A549 (cell line): ENCODE results near the gene ZC3H12C. TPM values are rescaled to one million over a fixed set of nuclear protein-coding genes. Genes with fewer than 3 reads are reported as not detected.

Experiments
- ATAC-seq, 2 experiments: fragments of 200-7000 bp in 1 of 2; fragments of >200 bp in 1 of 2; cut with Nextera tagmentation in 1 of 2; cut with Tn5 transposase in 1 of 2; 3 replicates each; pipeline versions ENCODE4 v1.8.0 to v1.9.1; 2018 to 2020; ENCODE audit warnings: mild to moderate bottlenecking in 1 of 2, moderate library complexity in 1 of 2
- CTCF ChIA-PET: fragments of 300-600 bp; sonication (Branson Sonifier 250); formaldehyde crosslinking; extraction: SDS; loops from one replicate; lab custom pipeline; 2021; ENCODE audit warnings: antibody characterized with exemption, inconsistent platforms; lab: Yijun Ruan, JAX
- POLR2A ChIA-PET: fragments of 350-600 bp; formaldehyde crosslinking; extraction: SDS; loops from one replicate; lab custom pipeline; 2021; ENCODE audit warnings: antibody characterized with exemption, inconsistent platforms; lab: Yijun Ruan, JAX
- DNase-seq, 2 experiments: peaks; one replicate each; pipeline versions ENCODE4 v3.0.0 to v3.0.0-alpha.2; 2011 to 2016; ENCODE audit warnings: low read depth in 1 of 2, low spot score in 1 of 2
- FAIRE-seq: peaks from 2 replicates; lab custom pipeline; 2011; peaks lifted over from hg19 to GRCh38; lab: Jason Lieb, UNC
- H3K27ac ChIP-seq, 2 experiments: fragments of >200 bp; sonication (Bioruptor Twin); formaldehyde crosslinking; 3 replicates each; pipeline ENCODE4 v1.5.1; 2016 to 2017
- H3K4me1 ChIP-seq: fragments of >200 bp; sonication (Bioruptor Twin); formaldehyde crosslinking; 3 replicates; pipeline ENCODE4 v1.6.1; 2016
- H3K4me2 ChIP-seq: fragments of >200 bp; sonication (Bioruptor Twin); formaldehyde crosslinking; 3 replicates; pipeline ENCODE4 v1.6.1; 2016
- H3K4me3 ChIP-seq: fragments of >200 bp; sonication (Bioruptor Twin); formaldehyde crosslinking; 3 replicates; pipeline ENCODE4 v1.5.1; 2016
- H3K9me3 ChIP-seq: fragments of >200 bp; sonication (Bioruptor Twin); formaldehyde crosslinking; 3 replicates; pipeline ENCODE4 v1.6.1; 2016
- CBX8 ChIP-seq: fragments of 200-600 bp; sonication (generic); IDR thresholded peaks from 2 replicates; pipeline ENCODE4 v1.6.1; 2016
- ELK1 ChIP-seq: fragments of 150-350 bp; IDR thresholded peaks from 2 replicates; pipeline ENCODE4 v1.6.1; 2014; ENCODE audit warnings: low read depth, mild to moderate bottlenecking, low read length
- EP300 ChIP-seq, 2 experiments: fragments of >200 bp; sonication (Bioruptor Twin); formaldehyde crosslinking; IDR thresholded peaks; 2 replicates in 1 of 2; 3 replicates in 1 of 2; pipeline ENCODE4 v1.6.1; 2016 to 2017
- FOSB ChIP-seq: fragments of 250-450 bp; sonication (Bioruptor Pico); IDR thresholded peaks from 2 replicates; pipeline ENCODE4 v1.5.0; 2020; ENCODE audit warnings: mild to moderate bottlenecking, moderate library complexity
- GATA3 ChIP-seq: IDR thresholded peaks from 2 replicates; pipeline ENCODE4 v1.6.1; 2012; ENCODE audit warnings: borderline replicate concordance
- HES2 ChIP-seq: fragments of >200 bp; sonication (Bioruptor Twin); formaldehyde crosslinking; IDR thresholded peaks from 2 replicates; pipeline ENCODE4 v1.6.1; 2016
- KDM1A ChIP-seq: fragments of 200-600 bp; sonication (generic); IDR thresholded peaks from 2 replicates; pipeline ENCODE4 v1.6.1; 2016; ENCODE audit warnings: low read depth, mild to moderate bottlenecking
- MAFK ChIP-seq: fragments of 450-650 bp; IDR thresholded peaks from 2 replicates; pipeline ENCODE4 v1.6.1; 2014; ENCODE audit not compliant: partially characterized antibody
- MAX ChIP-seq: IDR thresholded peaks from 2 replicates; pipeline ENCODE4 v1.6.1; 2012
- NPAS2 ChIP-seq: fragments of 250-450 bp; sonication (Bioruptor Pico); IDR thresholded peaks from 2 replicates; pipeline ENCODE4 v1.8.0; 2022; ENCODE audit warnings: mild to moderate bottlenecking, moderate library complexity, borderline replicate concordance
- POLR2A ChIP-seq: IDR thresholded peaks from 2 replicates; pipeline ENCODE4 v1.6.1; 2012; ENCODE audit warnings: mild to moderate bottlenecking, low read length
- POLR2AphosphoS2 ChIP-seq: conservative IDR thresholded peaks from 2 replicates; pipeline ENCODE4 v1.6.1; 2012; ENCODE audit warnings: low read length, improper control_type of control experiment, inconsistent platforms
- RAD21 ChIP-seq, 2 experiments: fragments of >200 bp in 1 of 2; sonication (Bioruptor Twin) in 1 of 2; formaldehyde crosslinking in 1 of 2; IDR thresholded peaks in 1 of 2; conservative IDR thresholded peaks in 1 of 2; 2 replicates in 1 of 2; 3 replicates in 1 of 2; pipeline ENCODE4 v1.6.1; 2012 to 2018; ENCODE audit warnings: inconsistent platforms in 1 of 2
- RCOR1 ChIP-seq: fragments of 150-350 bp; IDR thresholded peaks from 2 replicates; pipeline ENCODE4 v1.6.1; 2014; ENCODE audit warnings: antibody characterized with exemption, low read length, low read depth
- RNF2 ChIP-seq: fragments of 200-600 bp; sonication (generic); IDR thresholded peaks from 2 replicates; pipeline ENCODE4 v1.6.1; 2016; ENCODE audit warnings: low read depth, mild to moderate bottlenecking, antibody characterized with exemption, moderate library complexity, borderline replicate concordance
- SREBF2 ChIP-seq: fragments of 450-650 bp; IDR thresholded peaks from 2 replicates; pipeline ENCODE4 v1.6.1; 2014; ENCODE audit warnings: mild to moderate bottlenecking, moderate library complexity
- TFCP2L1 ChIP-seq: fragments of 250-450 bp; sonication (Bioruptor Pico); IDR thresholded peaks from 2 replicates; pipeline ENCODE4 v1.5.0; 2021; ENCODE audit warnings: mild to moderate bottlenecking
- ZNF302 ChIP-seq: fragments of 250-450 bp; sonication (Bioruptor Pico); IDR thresholded peaks from 2 replicates; pipeline ENCODE4 v1.9.0; 2021; ENCODE audit warnings: inconsistent platforms, mild to moderate bottlenecking, moderate library complexity
- ZSCAN20 ChIP-seq: fragments of 250-450 bp; sonication (Bioruptor Pico); IDR thresholded peaks from 2 replicates; pipeline ENCODE4 v1.8.0; 2022; ENCODE audit warnings: mild to moderate bottlenecking, moderate library complexity
- WGBS: methylation state at CpG from one replicate; pipeline ENCODE4 v1.1.6; 2017; ENCODE audit errors: missing lambda C conversion rate; 5-methylcytosine and 5-hydroxymethylcytosine counted together
- polyA plus RNA-seq, 4 experiments: library from polyadenylated mRNA; depleted of rRNA in 3 of 4; stranded (reverse); fragments of >200 nt; fragmentation: RNase III in 1 of 4; extraction: RNeasy Plus Mini Kit Qiagen cat#74134 plus additional on column Dnase treatment in 1 of 4; gene quantifications; 2 replicates in 3 of 4; 3 replicates in 1 of 4; pipeline ENCODE4 v1.2.3, GENCODE V29; 2011 to 2017
- TF ChIP-seq, protein P1 (sequence below): IDR thresholded peaks from 2 replicates; pipeline ENCODE4 v1.6.1; 2012

Gene ZC3H12C
- polyA plus RNA-seq, 2 of the 4 experiments (the other 2 are of a cell fraction) = 3.1 to 12.4 TPM

DNA sequence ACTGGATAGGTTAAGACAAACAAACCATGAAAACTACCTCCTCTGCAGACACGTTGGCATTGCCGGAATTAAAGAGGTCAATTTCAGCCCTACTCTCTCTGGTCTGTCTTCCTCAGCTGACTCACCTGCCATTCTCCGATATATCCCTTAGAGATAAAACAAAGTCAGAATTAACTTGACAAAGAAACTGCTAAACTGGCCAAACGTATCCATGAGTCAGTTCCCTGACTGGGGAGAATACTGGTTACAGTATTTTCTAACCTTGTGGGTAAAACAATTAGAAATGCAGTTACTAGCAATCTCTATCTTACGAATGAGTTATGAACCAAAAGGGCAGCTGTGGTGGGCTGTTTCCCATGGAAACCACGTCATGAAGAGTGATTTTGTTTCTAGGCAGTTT lies 107.0 kb downstream of the ZC3H12C start:
- 53% methylated on average over 6 of the region's 6 CpGs for WGBS

GRCh38 chr11:110200836-110201235 lies 107.6 kb downstream of the ZC3H12C start:
- Histone ChIP-seq H3K4me1 (peaks cover 53% of the 10 kb centered on the region), H3K27ac (peak overlapping the region; percentile 92 to 98), H3K9me3 (no peaks in the 10 kb centered on the region), H3K4me2 (no peak overlapping the region), H3K4me3 (no peak overlapping the region)
- FAIRE-seq (no peak), ATAC-seq (no peak), DNase-seq (no peak)
- ChIA-PET CTCF (interaction anchor here (0.7 to 4.4 kb wide), 32 partner anchors 9 to 1322 kb away, joined by 3 to 35 read pairs (median 5); partner anchors contain the start of gene FDX1), POLR2A (interaction anchor here (0.6 kb wide), 1 partner anchor 257 kb away, joined by 4 read pairs; no protein-coding TSS in a partner anchor)
- TF ChIP-seq EP300 (IDR thresholded peaks at IDR 0.05) = no peak
- TF ChIP-seq RCOR1 = no peak
- TF ChIP-seq GATA3 = no peak
- no peak for TF ChIP-seq ZSCAN20 (CRISPR knock-in tag)
- TF ChIP-seq, protein P1, sequence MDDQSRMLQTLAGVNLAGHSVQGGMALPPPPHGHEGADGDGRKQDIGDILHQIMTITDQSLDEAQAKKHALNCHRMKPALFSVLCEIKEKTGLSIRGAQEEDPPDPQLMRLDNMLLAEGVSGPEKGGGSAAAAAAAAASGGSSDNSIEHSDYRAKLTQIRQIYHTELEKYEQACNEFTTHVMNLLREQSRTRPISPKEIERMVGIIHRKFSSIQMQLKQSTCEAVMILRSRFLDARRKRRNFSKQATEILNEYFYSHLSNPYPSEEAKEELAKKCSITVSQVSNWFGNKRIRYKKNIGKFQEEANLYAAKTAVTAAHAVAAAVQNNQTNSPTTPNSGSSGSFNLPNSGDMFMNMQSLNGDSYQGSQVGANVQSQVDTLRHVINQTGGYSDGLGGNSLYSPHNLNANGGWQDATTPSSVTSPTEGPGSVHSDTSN = no peak
- TF ChIP-seq POLR2A = no peak
- TF ChIP-seq RNF2 = no peak
- TF ChIP-seq ZNF302 (CRISPR knock-in tag) = no peak
- TF ChIP-seq HES2 = no peak
- 90% methylated on average over 10 of the region's 10 CpGs for WGBS

More for the DNA sequence above, 107.0 kb downstream of the ZC3H12C start:
- ChIA-PET CTCF (interaction anchor here (0.7 to 4.4 kb wide), 14 partner anchors 9 to 255 kb away, joined by 3 to 35 read pairs (median 7); partner anchors contain the start of gene FDX1), POLR2A (no interaction called here)
- no peak for ATAC-seq
- Histone ChIP-seq H3K4me2 (peak overlapping the region; percentile 1; the same call in 1 of the 3 replicates), H3K9me3 (no peaks in the 10 kb centered on the region), H3K27ac (peak overlapping the region; percentile 92 to 98), H3K4me1 (peaks cover 59% of the 10 kb centered on the region), H3K4me3 (no peak overlapping the region)
- FAIRE-seq = no peak
- TF ChIP-seq RAD21 (conservative IDR thresholded peaks at IDR 0.05 in 1 of 2, IDR thresholded peaks at IDR 0.05 in 1 of 2) = no peak
- TF ChIP-seq KDM1A = no peak
- TF ChIP-seq NPAS2 (CRISPR knock-in tag) = no peak
- no peak for TF ChIP-seq TFCP2L1 (CRISPR knock-in tag)
- TF ChIP-seq, protein P1 = no peak
- no peak for TF ChIP-seq MAX
- no peak for TF ChIP-seq MAFK
- no peak for TF ChIP-seq SREBF2
- no peak for TF ChIP-seq CBX8
- TF ChIP-seq GATA3 = no peak
- TF ChIP-seq FOSB (CRISPR knock-in tag) = no peak
- no peak for TF ChIP-seq POLR2AphosphoS2
- TF ChIP-seq ELK1 = no peak
- TF ChIP-seq ZNF302 (CRISPR knock-in tag) = no peak
- no peak for DNase-seq

DNA sequence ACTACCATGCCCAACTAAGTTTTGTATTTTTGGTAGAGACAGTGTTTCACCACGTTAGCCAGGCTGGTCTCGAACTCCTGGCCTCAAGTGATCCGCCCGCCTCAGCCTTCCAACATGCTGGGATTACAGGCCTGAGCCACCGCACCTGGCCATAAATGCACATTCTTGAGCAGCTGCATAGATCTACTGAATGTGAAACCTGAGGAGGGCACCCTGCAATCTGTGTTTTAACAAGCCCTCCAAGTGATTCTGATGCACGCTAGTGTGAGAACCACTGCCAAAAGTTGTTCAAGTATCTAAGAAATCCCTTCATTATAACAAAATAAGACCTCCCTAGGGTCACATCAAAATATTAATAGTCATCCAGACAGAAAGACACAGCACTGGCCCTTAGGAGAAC lies 113.9 kb downstream of the ZC3H12C start:
- Histone ChIP-seq H3K4me2 (peak overlapping the region; percentile 72; the same call in 2 of the 3 replicates), H3K4me3 (no peak overlapping the region), H3K4me1 (peaks cover 16% of the 10 kb centered on the region; the same call in 2 of the 3 replicates), H3K9me3 (no peaks in the 10 kb centered on the region), H3K27ac (peak overlapping the region in 1 of 2 experiments; percentile 85; a peak in 4 of 6 replicates)
- WGBS = 97% methylated on average over 6 of the region's 6 CpGs
- TF ChIP-seq POLR2AphosphoS2 (no peak), GATA3 (no peak)
- FAIRE-seq (no peak), DNase-seq (no peak), ATAC-seq (no peak)
- ChIA-PET POLR2A (no interaction called here), CTCF (interaction anchor here (0.7 kb wide), 1 partner anchor 9 kb away, joined by 3 read pairs; no protein-coding TSS in a partner anchor)
